Mucosa of gallbladder (tissue), 1 donor: Measurements from ENCODE around the gene CBX4. TPM values are rescaled to one million over a fixed set of nuclear protein-coding genes. Genes with fewer than 3 reads are reported as not detected.

Experiments used
- DNase-seq: peaks from one replicate; pipeline ENCODE4 v3.0.0-alpha.2; 2020; ENCODE audit warnings: low spot score
- total RNA-seq: library from RNA; stranded (reverse); gene quantifications from one replicate; pipeline ENCODE4 v1.2.1, GENCODE V29; 2021
- donor health status: DM: no; HTN: no; CAD: no.

CBX4 gene
- total RNA-seq, 1 donor from 2014 or later = 36.7 TPM

- no peak for DNase-seq
Measured at GRCh38 chr17:79800325-79801155, 38.7 kb downstream of the CBX4 start.

- no peak for DNase-seq
Measured at GRCh38 chr17:79799538-79800324, 39.5 kb downstream of the CBX4 start.

GRCh38 chr17:79799174-79799537, 40.1 kb downstream of the CBX4 start:
- no peak for DNase-seq

- DNase-seq = no peak
Measured at GRCh38 chr17:79798299-79799173, 40.7 kb downstream of the CBX4 start.

- DNase-seq = no peak
Measured at GRCh38 chr17:79797492-79798298, 41.5 kb downstream of the CBX4 start.

GRCh38 chr17:79796763-79797491, 42.3 kb downstream of the CBX4 start, which contains the start of gene CBX8:
TSS of gene CBX8 (minus strand) at chr17:79797077. CDS start at chr17:79796998, 79 bp downstream.
- DNase-seq = peak; percentile 100

- DNase-seq = no peak
Measured at GRCh38 chr17:79796444-79796762, 42.8 kb downstream of the CBX4 start.

- no peak for DNase-seq
Measured at GRCh38 chr17:79795795-79796443, 43.3 kb downstream of the CBX4 start.

GRCh38 chr17:79794659-79795511, 44.4 kb downstream of the CBX4 start:
- DNase-seq = no peak

- no peak for DNase-seq
Measured at GRCh38 chr17:79793924-79794304, 45.3 kb downstream of the CBX4 start.

GRCh38 chr17:79792984-79793923, 46.0 kb downstream of the CBX4 start:
- DNase-seq = no peak

- DNase-seq = no peak
Measured at GRCh38 chr17:79792341-79792871, 46.8 kb downstream of the CBX4 start.

GRCh38 chr17:79791735-79792161, 47.5 kb downstream of the CBX4 start:
- no peak for DNase-seq

- no peak for DNase-seq
Measured at GRCh38 chr17:79790805-79791734, 48.2 kb downstream of the CBX4 start.

- DNase-seq = no peak
Measured at GRCh38 chr17:79789943-79790804, 49.1 kb downstream of the CBX4 start.
